GM10248 (cell line): ENCODE results near the gene HOMEZ.
"Not testable (repeated sequence)": the region's sequence is repeated elsewhere in the genome, so short reads cannot be mapped to it uniquely, and the experiment has no call there.

Experiments used
- CTCF ChIA-PET: fragments of 300-600 bp; sonication (Branson Sonifier 250); formaldehyde crosslinking; extraction: SDS; loops from one replicate; lab custom pipeline; 2021; ENCODE audit warnings: antibody characterized with exemption; lab: Yijun Ruan, JAX
- POLR2A ChIA-PET: fragments of 350-650 bp; sonication (Branson Sonifier 250); formaldehyde crosslinking; extraction: SDS; loops from one replicate; lab custom pipeline; 2020; ENCODE audit warnings: antibody characterized with exemption; lab: Yijun Ruan, JAX
- DNase-seq: peaks from one replicate; pipeline ENCODE4 v3.0.0; 2012; ENCODE audit errors: extremely low spot score
- CTCF ChIP-seq: IDR thresholded peaks from 2 replicates; pipeline ENCODE4 v1.5.1; 2012; ENCODE audit warnings: mild to moderate bottlenecking, low read depth; ENCODE audit errors: extremely low read depth, missing control alignments, control extremely low read depth

Gene HOMEZ, protein sequence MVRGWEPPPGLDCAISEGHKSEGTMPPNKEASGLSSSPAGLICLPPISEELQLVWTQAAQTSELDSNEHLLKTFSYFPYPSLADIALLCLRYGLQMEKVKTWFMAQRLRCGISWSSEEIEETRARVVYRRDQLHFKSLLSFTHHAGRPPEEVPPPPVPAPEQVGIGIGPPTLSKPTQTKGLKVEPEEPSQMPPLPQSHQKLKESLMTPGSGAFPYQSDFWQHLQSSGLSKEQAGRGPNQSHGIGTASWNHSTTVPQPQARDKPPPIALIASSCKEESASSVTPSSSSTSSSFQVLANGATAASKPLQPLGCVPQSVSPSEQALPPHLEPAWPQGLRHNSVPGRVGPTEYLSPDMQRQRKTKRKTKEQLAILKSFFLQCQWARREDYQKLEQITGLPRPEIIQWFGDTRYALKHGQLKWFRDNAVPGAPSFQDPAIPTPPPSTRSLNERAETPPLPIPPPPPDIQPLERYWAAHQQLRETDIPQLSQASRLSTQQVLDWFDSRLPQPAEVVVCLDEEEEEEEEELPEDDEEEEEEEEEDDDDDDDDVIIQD

DNA sequence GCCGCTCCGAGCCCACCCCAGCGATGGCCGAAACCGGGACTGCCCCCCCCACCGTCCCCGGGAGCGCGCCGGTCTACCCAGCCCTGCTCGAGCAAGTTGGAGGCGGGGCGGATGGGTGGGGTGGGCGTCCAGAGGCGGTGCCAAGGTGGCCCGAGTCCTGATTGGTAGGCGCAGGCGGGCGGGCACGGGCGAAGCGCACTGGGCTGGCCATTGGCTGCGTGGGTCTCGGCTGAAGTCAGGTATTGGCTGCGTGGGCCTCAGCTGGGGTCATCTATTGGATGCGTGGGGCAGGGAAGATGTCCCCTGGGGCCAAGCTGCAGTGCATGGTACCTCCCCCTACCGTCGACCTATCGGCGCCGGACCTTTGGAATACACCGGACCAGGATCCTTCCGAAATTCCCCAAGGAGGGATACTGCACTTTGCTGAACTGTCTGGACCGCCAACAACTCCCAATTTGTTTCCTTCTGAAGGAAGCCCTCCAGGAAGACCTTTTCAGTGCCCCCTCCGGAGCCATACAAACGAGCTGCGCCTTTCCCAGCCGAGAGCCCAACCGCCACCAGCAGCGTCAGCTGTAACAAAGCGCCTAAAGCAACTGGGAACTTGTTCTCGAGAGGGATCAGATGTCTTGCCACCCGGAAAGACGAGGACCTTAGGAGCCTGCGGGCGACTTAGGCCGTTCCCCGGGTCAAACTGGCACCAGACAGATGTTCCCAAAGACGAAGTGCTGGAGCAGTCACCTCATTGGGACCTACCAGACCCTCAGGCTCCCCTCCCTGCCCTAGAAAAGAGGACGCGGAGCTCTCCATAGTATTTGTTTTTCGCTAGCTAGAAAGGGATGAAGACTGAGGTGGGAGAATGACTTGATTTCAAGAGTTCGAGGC, at the start of gene HOMEZ:
Gene HOMEZ (minus strand): TSS at position 113 of the 882 bp plus-strand sequence. CDS start 180 bp downstream, outside the sequence.
- DNase-seq = peak; percentile 97
- ChIA-PET POLR2A (interaction anchor here (0.5 to 2.5 kb wide), 8 partner anchors 11 to 418 kb away, joined by 3 to 12 read pairs (median 4); partner anchors contain the start of gene PPP1R3E), CTCF (interaction anchor here (0.7 to 4.2 kb wide), 15 partner anchors 9 to 271 kb away, joined by 3 to 55 read pairs (median 4); partner anchors contain the start of genes PABPN1 and PPP1R3E)
- TF ChIP-seq CTCF = no peak

- ChIA-PET POLR2A (interaction anchor here (1.3 kb wide), 1 partner anchor 9 kb away, joined by 3 read pairs; no protein-coding TSS in a partner anchor), CTCF (interaction anchor here (1.1 to 3.2 kb wide), 6 partner anchors 9 to 267 kb away, joined by 3 to 10 read pairs (median 6); no protein-coding TSS in a partner anchor)
- no peak for DNase-seq
- no peak for TF ChIP-seq CTCF
Measured at GRCh38 chr14:23335623-23336022, 49.7 kb upstream of the HOMEZ start.

DNA sequence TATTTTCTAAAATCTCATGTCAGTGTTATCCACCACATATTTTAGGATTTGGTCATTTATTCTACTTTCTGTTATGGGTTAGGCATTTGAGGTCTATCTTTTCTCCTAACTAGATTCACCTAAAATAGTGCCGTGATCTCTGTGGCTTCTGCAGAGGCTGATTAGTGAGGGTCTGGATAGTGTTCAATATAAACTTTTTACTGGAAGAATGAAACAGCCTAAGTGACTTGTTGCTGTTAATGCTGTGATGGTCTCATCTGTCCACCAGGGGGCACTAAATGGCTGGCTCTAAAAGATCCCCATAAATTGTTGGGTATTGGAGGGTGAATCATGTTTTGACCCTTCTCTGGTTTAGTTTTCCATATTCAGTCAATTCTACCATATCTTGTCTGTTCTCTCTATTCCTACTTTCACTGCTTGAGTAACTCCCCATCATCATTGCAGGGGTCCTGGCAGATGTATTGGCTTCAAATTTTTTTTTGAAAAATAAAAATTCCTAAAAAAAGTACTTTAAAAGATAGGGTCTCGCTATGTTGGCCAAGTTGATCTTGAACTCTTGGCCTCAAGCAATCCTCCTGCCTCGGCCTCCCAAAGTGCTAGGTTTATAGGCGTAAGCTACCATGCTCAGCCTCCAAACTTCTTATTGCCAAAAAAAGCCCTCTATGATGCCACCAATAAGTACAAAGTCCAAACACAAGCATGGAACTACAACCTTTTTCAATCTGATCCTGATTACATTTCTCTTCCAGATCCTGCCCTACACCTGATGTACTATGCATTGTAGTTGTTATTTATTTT, 42.2 kb upstream of the HOMEZ start:
- ChIA-PET CTCF (interaction anchor here (1.0 to 4.8 kb wide), 12 partner anchors 7 to 277 kb away, joined by 3 to 54 read pairs (median 4); partner anchors contain the start of genes CMTM5, PABPN1 and PPP1R3E), POLR2A (no interaction called here)
- DNase-seq = peak; percentile 84
- peak; percentile 76 for TF ChIP-seq CTCF

GRCh38 chr14:23326491-23327332, 40.8 kb upstream of the HOMEZ start:
- CTCF ChIA-PET = interaction anchor here (0.7 to 4.8 kb wide), 29 partner anchors 9 to 279 kb away, joined by 3 to 54 read pairs (median 4); partner anchors contain the start of genes BCL2L2, CMTM5, HOMEZ and PPP1R3E
- no peak for DNase-seq
- no peak for TF ChIP-seq CTCF
- POLR2A ChIA-PET = interaction anchor here (0.9 to 1.2 kb wide), 3 partner anchors 9 to 40 kb away, joined by 3 to 6 read pairs (median 4); partner anchors contain the start of gene HOMEZ

DNA sequence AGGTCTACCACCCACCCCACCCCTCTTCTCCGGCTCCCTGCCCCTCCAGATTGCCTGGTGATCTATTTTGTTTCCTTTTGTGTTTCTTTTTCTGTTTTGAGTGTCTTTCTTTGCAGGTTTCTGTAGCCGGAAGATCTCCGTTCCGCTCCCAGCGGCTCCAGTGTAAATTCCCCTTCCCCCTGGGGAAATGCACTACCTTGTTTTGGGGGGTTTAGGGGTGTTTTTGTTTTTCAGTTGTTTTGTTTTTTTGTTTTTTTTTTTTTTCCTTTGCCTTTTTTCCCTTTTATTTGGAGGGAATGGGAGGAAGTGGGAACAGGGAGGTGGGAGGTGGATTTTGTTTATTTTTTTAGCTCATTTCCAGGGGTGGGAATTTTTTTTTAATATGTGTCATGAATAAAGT, 39.8 kb upstream of the HOMEZ start:
- CTCF ChIA-PET = interaction anchor here (1.2 to 4.8 kb wide), 6 partner anchors 10 to 53 kb away, joined by 3 to 54 read pairs (median 7); partner anchors contain the start of genes CMTM5, HOMEZ and SLC22A17
- not testable (repeated sequence) for DNase-seq
- POLR2A ChIA-PET = interaction anchor here (1.2 kb wide), 1 partner anchor 10 kb away, joined by 3 read pairs; no protein-coding TSS in a partner anchor
